Neural cell (in vitro differentiated cells): Measurements from ENCODE around the gene TFPI. TPM values are rescaled to one million over a fixed set of nuclear protein-coding genes. Genes with fewer than 3 reads are reported as not detected.

Experiments
- H2AFZ ChIP-seq: fragments of 200-600, 300-800 bp; sonication (generic), shearing (Covaris generic); 2 replicates; pipeline ENCODE4 v1.6.0; 2014; ENCODE audit warnings: low read depth, mild to moderate bottlenecking, antibody characterized with exemption, low read length, moderate library complexity
- H3F3A ChIP-seq: fragments of 200-600 bp; shearing (Covaris generic); 2 replicates; pipeline ENCODE4 v1.6.1; 2016; ENCODE audit warnings: mild to moderate bottlenecking, moderate library complexity, mixed read lengths, antibody characterized with exemption, low read length; ENCODE audit not compliant: insufficient read depth, poor library complexity, severe bottlenecking
- H3K27ac ChIP-seq: fragments of 200-600, 300-800 bp; sonication (generic), shearing (Covaris generic); 2 replicates; pipeline ENCODE4 v1.5.1; 2014; ENCODE audit warnings: mild to moderate bottlenecking, low read length, moderate library complexity
- H3K27me3 ChIP-seq: fragments of 300-800, 200-600 bp; sonication (generic), shearing (Covaris generic); 2 replicates; pipeline ENCODE4 v1.6.0; 2014; ENCODE audit warnings: mild to moderate bottlenecking, low read depth, low read length, moderate library complexity; ENCODE audit not compliant: insufficient read depth
- H3K36me3 ChIP-seq: fragments of 300-800, 200-600 bp; sonication (generic), shearing (Covaris generic); 2 replicates; pipeline ENCODE4 v1.5.1; 2014; ENCODE audit warnings: mild to moderate bottlenecking, antibody characterized with exemption, low read length, moderate library complexity; ENCODE audit not compliant: insufficient read depth
- H3K4me2 ChIP-seq: fragments of 300-800, 200-600 bp; sonication (generic), shearing (Covaris generic); 2 replicates; pipeline ENCODE4 v1.6.0; 2014; ENCODE audit warnings: mild to moderate bottlenecking, low read length
- H3K4me3 ChIP-seq: fragments of 300-800, 200-600 bp; sonication (generic), shearing (Covaris generic); 2 replicates; pipeline ENCODE4 v1.5.1; 2014; ENCODE audit warnings: mild to moderate bottlenecking, low read length, moderate library complexity
- H3K79me2 ChIP-seq: fragments of 200-600 bp; shearing (Covaris generic); replicated peaks from 2 replicates; pipeline ENCODE4 v1.6.0; 2014; ENCODE audit warnings: mild to moderate bottlenecking, low read length, moderate library complexity; ENCODE audit not compliant: insufficient read depth
- H3K9ac ChIP-seq: fragments of 300-800, 200-600 bp; sonication (generic), shearing (Covaris generic); 2 replicates; pipeline ENCODE4 v1.6.1; 2016; ENCODE audit warnings: mild to moderate bottlenecking, low read length, mixed read lengths
- H3K9me2 ChIP-seq: fragments of 200-600 bp; shearing (Covaris generic); 2 replicates; pipeline ENCODE4 v1.6.1; 2016; ENCODE audit warnings: mild to moderate bottlenecking, low read length, mixed read lengths; ENCODE audit not compliant: insufficient read depth
- H3K9me3 ChIP-seq: fragments of 200-600, 300-800 bp; sonication (generic), shearing (Covaris generic); 2 replicates; pipeline ENCODE4 v1.6.1; 2016; ENCODE audit warnings: mild to moderate bottlenecking, mixed run types, low read length, moderate library complexity, mixed read lengths
- H4K20me1 ChIP-seq: fragments of 200-600 bp; shearing (Covaris generic); 2 replicates; pipeline ENCODE4 v1.6.1; 2016; ENCODE audit warnings: mild to moderate bottlenecking, mixed run types; ENCODE audit not compliant: insufficient read depth
- EP300 ChIP-seq: fragments of 450-650 bp; conservative IDR thresholded peaks from 2 replicates; pipeline ENCODE4 v1.6.1; 2014; ENCODE audit warnings: antibody characterized with exemption, mild to moderate bottlenecking, moderate library complexity; ENCODE audit not compliant: poor library complexity, severe bottlenecking
- EZH2 ChIP-seq: fragments of 200-600, 300-800 bp; shearing (Covaris generic), sonication (generic); IDR thresholded peaks from 2 replicates; pipeline ENCODE4 v1.6.1; 2014; ENCODE audit warnings: antibody characterized with exemption, low read length, borderline replicate concordance, mild to moderate bottlenecking; ENCODE audit not compliant: insufficient read depth, poor library complexity, severe bottlenecking
- MXI1 ChIP-seq: fragments of 450-650 bp; conservative IDR thresholded peaks from 2 replicates; pipeline ENCODE4 v1.6.1; 2014; ENCODE audit warnings: antibody characterized with exemption, mild to moderate bottlenecking; ENCODE audit not compliant: poor library complexity, severe bottlenecking
- POLR2AphosphoS5 ChIP-seq: IDR thresholded peaks from 2 replicates; pipeline ENCODE4 v1.6.1; 2012
- RAD21 ChIP-seq: fragments of 450-650 bp; conservative IDR thresholded peaks from 2 replicates; pipeline ENCODE4 v1.6.1; 2014; ENCODE audit warnings: antibody characterized with exemption, mild to moderate bottlenecking, moderate library complexity
- SMC3 ChIP-seq: fragments of 450-650 bp; conservative IDR thresholded peaks from 2 replicates; pipeline ENCODE4 v1.6.1; 2014; ENCODE audit warnings: antibody characterized with exemption, mild to moderate bottlenecking, moderate library complexity; ENCODE audit not compliant: poor library complexity
- TAF1 ChIP-seq: IDR thresholded peaks from 2 replicates; pipeline ENCODE4 v1.6.1; 2012; ENCODE audit warnings: low read depth
- polyA plus RNA-seq: library from polyadenylated mRNA; depleted of rRNA; stranded (reverse); fragments of >200 nt; gene quantifications from 2 replicates; pipeline ENCODE4 v1.2.3, GENCODE V29; 2014
- TF ChIP-seq, protein P1 (sequence below): fragments of 450-650 bp; IDR thresholded peaks from 2 replicates; pipeline ENCODE4 v1.5.1; 2014; ENCODE audit warnings: antibody characterized with exemption, mild to moderate bottlenecking, moderate library complexity; ENCODE audit not compliant: poor library complexity, severe bottlenecking
- TF ChIP-seq, protein P2 (sequence below): IDR thresholded peaks from 2 replicates; pipeline ENCODE4 v1.6.1; 2012; ENCODE audit warnings: borderline replicate concordance

Gene TFPI
- polyA plus RNA-seq, 1 donor from 2014 or later: 0.51 TPM

DNA sequence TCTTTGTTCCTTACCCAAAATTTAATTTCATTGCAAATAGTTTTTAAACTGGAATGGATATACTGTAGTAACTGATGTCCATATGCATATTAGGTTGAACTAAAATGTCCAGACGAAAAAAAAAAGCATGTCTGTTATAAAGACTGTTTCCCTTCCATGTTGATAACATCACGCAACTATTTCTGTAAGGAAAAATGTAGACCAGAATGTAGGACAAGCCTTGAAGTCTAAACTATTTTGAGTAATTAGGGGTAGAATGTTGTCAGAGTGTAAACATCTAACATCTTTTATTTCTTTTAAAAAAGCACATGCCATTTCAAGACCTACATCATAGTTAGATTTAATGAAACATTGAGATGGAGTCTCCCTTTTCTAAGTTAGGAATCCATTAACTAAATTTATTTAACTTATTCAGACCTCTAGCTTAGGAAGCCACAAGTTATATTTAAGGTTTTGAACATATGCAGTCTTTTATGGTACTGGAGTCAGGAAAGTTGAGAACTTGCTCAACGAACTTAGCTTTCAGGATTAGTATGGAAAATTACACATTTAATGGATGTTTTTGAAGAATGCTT lies 114.0 kb downstream of the TFPI start:
- TF ChIP-seq, protein P1, sequence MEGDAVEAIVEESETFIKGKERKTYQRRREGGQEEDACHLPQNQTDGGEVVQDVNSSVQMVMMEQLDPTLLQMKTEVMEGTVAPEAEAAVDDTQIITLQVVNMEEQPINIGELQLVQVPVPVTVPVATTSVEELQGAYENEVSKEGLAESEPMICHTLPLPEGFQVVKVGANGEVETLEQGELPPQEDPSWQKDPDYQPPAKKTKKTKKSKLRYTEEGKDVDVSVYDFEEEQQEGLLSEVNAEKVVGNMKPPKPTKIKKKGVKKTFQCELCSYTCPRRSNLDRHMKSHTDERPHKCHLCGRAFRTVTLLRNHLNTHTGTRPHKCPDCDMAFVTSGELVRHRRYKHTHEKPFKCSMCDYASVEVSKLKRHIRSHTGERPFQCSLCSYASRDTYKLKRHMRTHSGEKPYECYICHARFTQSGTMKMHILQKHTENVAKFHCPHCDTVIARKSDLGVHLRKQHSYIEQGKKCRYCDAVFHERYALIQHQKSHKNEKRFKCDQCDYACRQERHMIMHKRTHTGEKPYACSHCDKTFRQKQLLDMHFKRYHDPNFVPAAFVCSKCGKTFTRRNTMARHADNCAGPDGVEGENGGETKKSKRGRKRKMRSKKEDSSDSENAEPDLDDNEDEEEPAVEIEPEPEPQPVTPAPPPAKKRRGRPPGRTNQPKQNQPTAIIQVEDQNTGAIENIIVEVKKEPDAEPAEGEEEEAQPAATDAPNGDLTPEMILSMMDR: no peak
- TF ChIP-seq RAD21: no peak
- TF ChIP-seq TAF1: no peak
- no peak for TF ChIP-seq POLR2AphosphoS5
- TF ChIP-seq EP300: no peak
- TF ChIP-seq EZH2: no peak
- no peak for TF ChIP-seq SMC3
- TF ChIP-seq MXI1: no peak
- TF ChIP-seq, protein P2, sequence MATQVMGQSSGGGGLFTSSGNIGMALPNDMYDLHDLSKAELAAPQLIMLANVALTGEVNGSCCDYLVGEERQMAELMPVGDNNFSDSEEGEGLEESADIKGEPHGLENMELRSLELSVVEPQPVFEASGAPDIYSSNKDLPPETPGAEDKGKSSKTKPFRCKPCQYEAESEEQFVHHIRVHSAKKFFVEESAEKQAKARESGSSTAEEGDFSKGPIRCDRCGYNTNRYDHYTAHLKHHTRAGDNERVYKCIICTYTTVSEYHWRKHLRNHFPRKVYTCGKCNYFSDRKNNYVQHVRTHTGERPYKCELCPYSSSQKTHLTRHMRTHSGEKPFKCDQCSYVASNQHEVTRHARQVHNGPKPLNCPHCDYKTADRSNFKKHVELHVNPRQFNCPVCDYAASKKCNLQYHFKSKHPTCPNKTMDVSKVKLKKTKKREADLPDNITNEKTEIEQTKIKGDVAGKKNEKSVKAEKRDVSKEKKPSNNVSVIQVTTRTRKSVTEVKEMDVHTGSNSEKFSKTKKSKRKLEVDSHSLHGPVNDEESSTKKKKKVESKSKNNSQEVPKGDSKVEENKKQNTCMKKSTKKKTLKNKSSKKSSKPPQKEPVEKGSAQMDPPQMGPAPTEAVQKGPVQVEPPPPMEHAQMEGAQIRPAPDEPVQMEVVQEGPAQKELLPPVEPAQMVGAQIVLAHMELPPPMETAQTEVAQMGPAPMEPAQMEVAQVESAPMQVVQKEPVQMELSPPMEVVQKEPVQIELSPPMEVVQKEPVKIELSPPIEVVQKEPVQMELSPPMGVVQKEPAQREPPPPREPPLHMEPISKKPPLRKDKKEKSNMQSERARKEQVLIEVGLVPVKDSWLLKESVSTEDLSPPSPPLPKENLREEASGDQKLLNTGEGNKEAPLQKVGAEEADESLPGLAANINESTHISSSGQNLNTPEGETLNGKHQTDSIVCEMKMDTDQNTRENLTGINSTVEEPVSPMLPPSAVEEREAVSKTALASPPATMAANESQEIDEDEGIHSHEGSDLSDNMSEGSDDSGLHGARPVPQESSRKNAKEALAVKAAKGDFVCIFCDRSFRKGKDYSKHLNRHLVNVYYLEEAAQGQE: no peak
- Histone ChIP-seq H3K79me2 (no peaks in the 10 kb centered on the region), H3F3A (no peaks in the 10 kb centered on the region), H2AFZ (no peak overlapping the region), H4K20me1 (no peaks in the 10 kb centered on the region), H3K4me3 (no peak overlapping the region), H3K9me2 (no peaks in the 10 kb centered on the region), H3K36me3 (no peaks in the 10 kb centered on the region), H3K4me2 (no peak overlapping the region), H3K9me3 (no peaks in the 10 kb centered on the region), H3K27me3 (no peaks in the 10 kb centered on the region), H3K9ac (no peak overlapping the region), H3K27ac (no peak overlapping the region)

DNA sequence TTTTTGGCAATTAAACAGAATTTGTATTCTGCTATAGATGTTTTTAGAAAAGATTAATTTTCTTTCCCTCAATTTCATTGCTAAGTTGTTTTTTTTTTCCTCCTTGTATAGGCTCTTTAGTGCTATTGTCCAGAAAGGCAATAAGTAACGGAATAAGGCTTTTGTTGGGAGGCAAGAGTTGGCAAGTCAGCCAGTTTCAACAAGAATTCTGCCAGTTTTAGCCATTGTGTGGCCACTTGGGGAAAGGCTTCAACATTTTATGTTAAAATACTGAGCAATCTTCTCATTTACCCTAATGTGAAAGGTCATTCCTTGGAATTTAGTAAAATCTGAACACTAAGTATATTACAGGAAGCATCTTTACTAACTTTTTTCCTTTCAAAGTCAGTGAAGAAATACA lies 115.8 kb downstream of the TFPI start:
- Histone ChIP-seq H2AFZ (no peak overlapping the region), H3K27ac (no peak overlapping the region), H3K36me3 (no peaks in the 10 kb centered on the region), H3K9me3 (no peaks in the 10 kb centered on the region), H3K9me2 (no peaks in the 10 kb centered on the region), H3K9ac (no peak overlapping the region), H3K4me2 (no peak overlapping the region), H3K27me3 (no peaks in the 10 kb centered on the region), H3F3A (no peaks in the 10 kb centered on the region), H3K4me3 (no peak overlapping the region), H3K79me2 (no peaks in the 10 kb centered on the region), H4K20me1 (no peaks in the 10 kb centered on the region)
- TF ChIP-seq EZH2 (no peak), MXI1 (no peak), EP300 (no peak), POLR2AphosphoS5 (no peak), SMC3 (no peak), TAF1 (no peak), RAD21 (no peak)
- TF ChIP-seq, protein P2: no peak
- TF ChIP-seq, protein P1: no peak
